GM21723 (cell line): ENCODE measurements around the gene CMTM3.
"Not testable (repeated sequence)": the region's sequence is repeated elsewhere in the genome, so short reads cannot be mapped to it uniquely, and the experiment has no call there.

Source experiments
- ATAC-seq: cut with Tn5 transposase; IDR thresholded peaks from one replicate; pipeline ENCODE4 v1.9.1; 2021; ENCODE audit warnings: mild to moderate bottlenecking, moderate library complexity; ENCODE audit not compliant: unreplicated experiment

CMTM3 gene

DNA sequence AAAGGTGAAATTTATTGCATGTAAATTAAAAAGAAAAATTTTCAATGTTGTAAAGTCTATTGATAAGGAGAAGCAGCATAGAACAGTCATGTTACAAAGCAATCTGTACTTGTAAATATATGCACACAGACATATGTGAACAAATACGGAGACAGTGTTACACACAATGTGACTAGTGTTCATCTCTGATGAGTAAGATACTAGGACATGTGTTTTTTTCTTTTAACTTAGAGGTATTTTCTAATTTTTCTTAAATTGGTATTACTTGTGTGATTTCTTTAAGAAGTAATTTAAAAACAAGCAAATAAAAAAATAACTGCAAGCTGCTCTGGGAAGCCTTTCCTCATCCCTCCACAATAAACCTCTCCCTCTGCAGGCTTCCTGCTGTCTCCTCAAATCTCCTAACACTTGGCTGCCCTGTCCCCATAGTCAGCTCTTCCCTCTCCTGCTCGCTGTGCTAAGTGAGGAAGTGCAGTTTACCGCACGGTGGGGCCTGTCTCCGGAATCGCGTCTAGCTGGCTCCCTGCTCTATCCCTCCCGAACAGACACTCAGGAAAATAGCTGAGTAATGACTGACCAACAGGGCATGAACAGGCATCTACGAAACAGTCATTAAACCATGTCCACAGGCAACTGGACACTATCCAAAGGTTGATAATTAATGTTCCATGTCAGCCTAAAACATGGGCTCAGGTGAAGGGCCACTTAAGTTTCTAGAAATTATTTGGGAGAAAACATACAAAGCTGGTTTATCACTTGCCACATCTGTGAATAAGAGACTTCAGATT, 56.1 kb downstream of the CMTM3 start:
- ATAC-seq = no peak

DNA sequence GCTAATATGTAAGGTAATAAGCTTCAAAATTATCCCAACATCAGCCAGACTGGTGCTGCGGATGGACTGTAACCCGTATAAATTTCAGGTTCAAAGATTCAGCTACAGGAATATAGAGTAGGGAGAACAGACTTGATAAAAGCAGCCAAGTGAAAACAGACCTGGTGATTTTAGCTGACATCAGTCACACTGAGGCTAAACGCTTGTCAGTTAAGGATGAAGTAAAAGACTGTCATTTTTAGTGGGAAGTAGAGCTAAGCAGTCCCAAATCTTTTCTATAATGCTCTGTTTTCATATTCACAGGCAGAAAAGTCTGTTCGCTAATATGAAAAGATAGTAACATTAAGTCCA, 56.7 kb downstream of the CMTM3 start:
- ATAC-seq = no peak

DNA sequence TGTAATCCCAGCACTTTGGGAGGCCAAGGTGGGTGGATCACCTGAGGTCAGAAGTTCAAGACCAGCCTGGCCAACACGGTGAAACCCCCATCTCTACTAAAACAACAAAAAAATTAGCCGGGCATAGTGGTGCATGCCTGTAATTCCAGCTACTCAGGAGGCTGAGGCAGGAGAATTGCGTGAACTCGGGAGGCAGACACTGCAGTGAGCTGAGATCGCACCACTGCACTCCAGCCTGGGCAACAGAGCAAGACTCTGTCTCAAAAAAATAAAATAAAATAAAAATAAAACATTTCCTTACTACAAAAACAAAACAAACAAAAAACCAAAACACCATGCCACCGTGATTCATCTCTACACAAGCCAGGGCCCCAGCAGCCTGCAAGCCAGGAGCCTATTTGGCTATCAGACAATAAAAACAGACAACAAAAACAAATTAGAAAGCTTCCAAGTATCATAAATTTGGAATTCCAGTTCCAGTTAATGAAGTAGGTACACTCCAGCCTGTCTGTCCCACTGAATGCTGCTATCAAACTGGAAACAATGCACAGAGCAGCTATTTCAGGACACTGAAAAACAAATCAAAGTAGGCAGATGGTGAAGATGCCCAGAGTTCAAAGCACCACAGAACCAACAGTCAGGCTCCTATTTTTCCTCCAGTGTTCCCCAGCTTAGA, 57.3 kb downstream of the CMTM3 start:
- ATAC-seq = not testable (repeated sequence)

DNA sequence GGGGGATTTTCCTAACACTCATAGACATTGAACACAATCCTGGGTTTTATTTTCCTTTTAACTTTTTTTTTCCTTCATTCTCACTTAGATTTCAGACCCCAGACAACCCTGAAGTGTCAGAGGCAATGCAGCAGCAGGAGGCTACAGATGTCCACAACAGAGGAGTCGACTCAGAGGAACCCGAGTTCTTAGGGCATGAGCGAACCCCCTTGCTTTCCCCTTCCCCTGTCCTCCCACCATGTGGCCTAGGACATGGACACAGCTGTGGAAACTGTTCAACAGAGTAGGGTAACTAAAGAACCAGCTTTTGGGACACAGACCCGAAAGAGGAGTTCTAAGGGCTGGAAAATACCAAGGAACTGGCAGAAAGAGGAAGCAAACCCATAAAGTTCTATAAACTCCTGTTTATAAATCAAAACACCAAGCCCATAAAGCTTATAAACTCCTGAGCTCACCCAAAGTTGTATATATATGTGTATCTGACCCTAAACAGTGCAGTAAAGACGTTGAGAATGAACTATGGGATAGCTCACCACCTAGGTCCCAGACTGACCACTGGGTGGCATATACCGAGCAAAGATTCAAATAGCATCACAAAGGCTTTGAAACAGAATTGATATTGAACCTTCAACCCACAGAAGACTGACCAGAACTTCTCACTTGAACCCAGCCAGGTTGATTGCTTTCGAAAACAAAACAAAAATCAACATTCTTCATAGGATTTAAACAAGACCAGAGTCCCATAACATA, 58.1 kb downstream of the CMTM3 start:
- ATAC-seq = no peak
